HUES48 (cell line): ENCODE data around the gene TAF6L.

Experiments used
- H3K27ac ChIP-seq: one replicate; pipeline ENCODE4 v1.7.0; 2013; ENCODE audit warnings: low read depth, low read length, inconsistent platforms
- H3K27me3 ChIP-seq: 2 replicates; pipeline ENCODE4 v1.6.1; 2013; ENCODE audit warnings: mild to moderate bottlenecking, low read length; ENCODE audit not compliant: control insufficient read depth, insufficient read depth
- H3K36me3 ChIP-seq: 2 replicates; pipeline ENCODE4 v1.6.1; 2013; ENCODE audit warnings: low read length; ENCODE audit not compliant: control insufficient read depth, insufficient read depth
- H3K4me1 ChIP-seq: 2 replicates; pipeline ENCODE4 v1.6.1; 2013; ENCODE audit warnings: mild to moderate bottlenecking, low read length; ENCODE audit not compliant: control insufficient read depth, insufficient read depth
- H3K4me3 ChIP-seq: 2 replicates; pipeline ENCODE4 v1.5.1; 2013; ENCODE audit warnings: mild to moderate bottlenecking, low read depth, low read length
- H3K9ac ChIP-seq: 2 replicates; pipeline ENCODE4 v1.6.1; 2013; ENCODE audit warnings: mild to moderate bottlenecking, low read depth, low read length, moderate library complexity
- H3K9me3 ChIP-seq: 2 replicates; pipeline ENCODE4 v1.6.1; 2013; ENCODE audit warnings: low read length; ENCODE audit not compliant: control insufficient read depth, insufficient read depth

The TAF6L gene

GRCh38 chr11:62832336-62833234 is 61.4 kb downstream of the TAF6L start, which contains the start of gene TEX54:
TEX54 (minus strand) TSS chr11:62832841.
- Histone ChIP-seq H3K4me1 (peaks cover 3% of the 10 kb centered on the region; the same call in 1 of the 2 replicates), H3K36me3 (peaks cover 59% of the 10 kb centered on the region), H3K27me3 (no peaks in the 10 kb centered on the region), H3K9ac (peak within 1 kb of the TSS; percentile 92), H3K27ac (peak within 1 kb of the TSS; percentile 94), H3K9me3 (no peaks in the 10 kb centered on the region), H3K4me3 (peak within 1 kb of the TSS; percentile 87)

GRCh38 chr11:62835336-62835735 is 64.1 kb downstream of the TAF6L start:
- Histone ChIP-seq H3K27me3 (no peaks in the 10 kb centered on the region), H3K4me1 (peaks cover 3% of the 10 kb centered on the region; the same call in 1 of the 2 replicates), H3K9me3 (no peaks in the 10 kb centered on the region), H3K4me3 (no peak overlapping the region), H3K27ac (no peak overlapping the region), H3K36me3 (peaks cover 50% of the 10 kb centered on the region), H3K9ac (no peak overlapping the region)
